GM19372 (cell line): ENCODE results near the gene ABTB2.

Experiments used
- ATAC-seq: cut with Tn5 transposase; IDR thresholded peaks from one replicate; pipeline ENCODE4 v1.9.1; 2021; ENCODE audit warnings: mild to moderate bottlenecking, low read depth, moderate library complexity; ENCODE audit not compliant: unreplicated experiment

The ABTB2 gene

DNA sequence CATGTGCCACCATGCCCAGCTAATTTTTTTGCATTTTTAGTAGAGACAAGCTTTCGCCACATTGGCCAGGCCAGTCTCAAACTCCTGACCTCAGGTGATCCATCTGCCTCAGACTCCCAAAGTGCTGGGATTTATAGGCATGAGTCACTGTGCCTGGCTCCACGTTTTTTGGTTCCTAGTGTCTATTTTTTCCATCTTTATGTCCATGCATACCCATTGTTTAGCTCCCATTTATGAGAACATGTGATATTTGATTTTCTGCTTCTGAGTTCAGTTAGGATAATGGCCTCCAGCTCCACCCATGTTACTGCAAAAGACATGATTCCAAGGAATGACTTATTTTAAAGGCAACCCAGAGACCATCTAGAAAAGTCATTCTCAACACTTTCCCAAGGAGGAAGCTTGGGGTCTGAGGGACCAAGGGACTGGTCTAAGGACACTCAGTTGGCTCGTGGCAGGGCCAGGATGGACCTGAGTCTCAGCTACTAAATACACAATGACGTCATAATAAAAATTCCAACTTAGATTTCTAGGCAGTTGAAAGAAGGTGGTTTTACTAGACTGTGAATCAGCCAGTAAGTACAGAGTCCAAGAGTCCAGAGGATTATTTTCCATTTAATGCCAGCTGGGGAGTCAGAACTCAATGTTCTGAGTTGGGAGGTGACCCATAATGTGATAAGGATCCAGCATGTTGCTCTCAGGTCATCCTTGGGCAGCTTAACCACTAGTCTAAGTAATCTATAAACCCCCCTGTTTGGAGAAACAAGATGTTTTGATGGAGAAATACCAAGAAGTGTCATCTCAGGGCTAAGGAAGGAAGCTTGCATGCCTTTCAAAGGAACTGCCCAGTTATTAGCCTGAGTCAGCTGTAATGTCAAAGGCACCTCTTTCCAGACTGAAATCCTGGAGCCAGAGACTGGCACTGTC, 39.4 kb downstream of the ABTB2 start:
- ATAC-seq: no peak

GRCh38 chr11:34317666-34318065, 40.1 kb downstream of the ABTB2 start:
- ATAC-seq: no peak

DNA sequence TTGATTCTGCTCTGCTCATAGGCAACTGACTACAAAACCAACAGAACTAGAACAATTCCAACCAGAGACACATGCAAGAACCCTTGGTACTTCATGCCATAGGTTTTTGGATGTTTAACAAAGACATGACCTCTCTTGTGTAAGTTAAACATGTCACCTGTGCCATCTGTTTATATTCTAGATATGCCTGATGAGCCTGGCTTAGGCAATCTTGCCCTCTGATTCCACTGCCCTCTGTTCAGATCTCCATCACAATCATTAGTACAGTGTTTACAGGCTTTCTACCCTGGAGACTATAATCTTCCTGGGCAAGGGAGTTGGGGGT, 40.8 kb downstream of the ABTB2 start:
- no peak for ATAC-seq

GRCh38 chr11:34316347-34317035, 41.3 kb downstream of the ABTB2 start:
- ATAC-seq: no peak

GRCh38 chr11:34315394-34315793, 42.4 kb downstream of the ABTB2 start:
- no peak for ATAC-seq

DNA sequence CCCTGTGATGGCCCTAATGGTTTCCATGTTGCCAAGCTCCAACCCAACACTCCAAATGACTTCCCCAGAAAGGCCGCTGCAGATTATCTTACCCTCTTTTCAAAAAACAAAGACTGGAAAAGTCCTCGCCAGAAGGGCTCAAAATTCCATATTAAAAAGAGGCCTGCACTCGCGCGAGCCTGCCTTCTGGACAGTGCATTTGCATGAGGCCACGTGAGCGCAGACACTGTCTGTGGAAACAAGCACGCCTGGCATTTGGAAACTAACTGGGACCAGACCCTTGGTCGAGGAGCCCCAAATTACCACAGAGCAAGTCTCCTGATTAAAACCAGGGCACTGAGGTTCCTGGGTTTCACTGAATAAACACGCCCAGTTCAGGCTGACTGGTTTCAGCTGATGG, 42.9 kb downstream of the ABTB2 start:
- no peak for ATAC-seq

GRCh38 chr11:34314176-34314575, 43.6 kb downstream of the ABTB2 start:
- ATAC-seq: no peak

DNA sequence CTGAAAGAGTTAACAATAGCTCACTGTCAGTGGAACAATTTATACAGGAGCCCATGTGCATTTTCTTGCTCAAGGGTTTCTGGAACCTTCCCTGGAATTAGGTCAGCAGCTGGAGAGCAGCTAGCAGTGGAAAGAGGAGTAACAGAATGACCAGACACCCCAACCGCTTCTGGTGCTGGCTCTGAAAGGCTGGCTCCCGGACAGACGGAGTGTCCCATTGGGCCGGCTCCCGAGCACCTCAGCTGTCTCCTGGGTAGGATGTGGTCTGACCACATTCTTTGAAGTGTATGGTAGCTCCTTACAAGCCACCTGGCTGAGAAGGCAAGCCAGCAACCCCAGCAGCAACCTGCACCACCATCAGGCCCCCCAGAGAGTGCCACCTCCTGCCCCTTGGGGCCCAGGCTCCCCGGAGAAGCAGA, 44.7 kb downstream of the ABTB2 start:
- peak; percentile 54 for ATAC-seq

GRCh38 chr11:34311126-34311525, 46.7 kb downstream of the ABTB2 start:
- no peak for ATAC-seq

- ATAC-seq: no peak
Measured at GRCh38 chr11:34309965-34310364, 47.8 kb downstream of the ABTB2 start.

GRCh38 chr11:34308913-34309585, 48.8 kb downstream of the ABTB2 start:
- no peak for ATAC-seq

DNA sequence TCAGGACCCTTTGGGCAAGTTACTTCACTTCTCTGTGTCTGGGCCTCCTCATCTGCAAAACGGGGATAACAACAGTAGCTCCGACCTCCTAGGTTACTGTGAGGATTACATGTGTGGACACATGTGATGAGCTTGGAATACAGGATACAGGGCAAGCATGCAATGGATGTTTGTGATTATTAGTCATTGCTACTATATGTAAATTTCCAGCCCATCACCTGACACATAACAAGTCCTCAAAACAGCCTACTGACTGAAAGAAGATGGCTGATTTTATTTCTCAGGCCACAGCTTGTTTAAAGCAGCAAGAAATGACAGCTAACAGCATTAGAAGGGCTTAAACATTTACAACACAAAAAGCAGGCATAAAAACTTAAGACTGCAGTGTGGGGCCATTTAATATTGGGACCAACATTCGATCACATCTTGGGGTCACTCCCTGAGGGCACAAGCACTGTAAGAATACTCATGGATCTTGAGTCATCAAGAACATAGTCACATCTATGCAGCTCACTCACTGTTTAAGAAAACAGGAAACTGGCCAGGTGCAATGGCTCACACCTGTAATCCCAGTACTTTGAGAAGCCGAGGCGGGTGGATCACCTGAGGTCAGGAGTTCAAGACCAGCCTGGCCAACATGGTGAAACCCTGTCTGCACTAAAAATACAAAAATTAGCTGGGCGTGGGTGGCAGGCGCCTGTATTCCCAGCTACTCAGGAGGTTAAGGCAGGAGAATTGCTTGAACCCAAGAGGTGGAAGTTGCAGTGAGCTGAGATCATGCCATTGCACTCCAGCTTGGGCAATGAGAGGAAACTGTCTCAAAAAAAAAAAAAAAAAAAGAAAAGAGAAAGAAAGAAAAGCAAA, 49.5 kb downstream of the ABTB2 start:
- no peak for ATAC-seq

DNA sequence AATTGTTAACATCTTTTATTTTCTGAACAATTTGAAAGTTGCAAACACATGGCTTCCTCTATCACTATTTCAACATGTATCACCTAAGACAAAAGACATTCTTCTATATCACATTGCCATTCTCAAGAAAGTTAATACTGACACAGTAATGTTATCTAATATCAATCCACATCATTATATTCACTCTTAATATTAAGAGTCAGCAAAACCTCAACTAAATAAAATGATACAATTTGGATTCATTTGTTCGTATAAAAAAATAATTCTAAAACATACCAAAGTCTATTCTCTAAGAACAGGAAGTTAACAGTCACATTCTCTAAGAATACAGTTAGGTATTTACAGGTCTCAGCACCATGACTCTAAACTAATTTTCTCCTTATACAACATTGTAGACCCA, 52.0 kb downstream of the ABTB2 start:
- no peak for ATAC-seq

- no peak for ATAC-seq
Measured at GRCh38 chr11:34305193-34305592, 52.6 kb downstream of the ABTB2 start.

- ATAC-seq: no peak
Measured at GRCh38 chr11:34303028-34303570, 54.7 kb downstream of the ABTB2 start.

GRCh38 chr11:34302046-34302921, 55.5 kb downstream of the ABTB2 start:
- peak; percentile 63 for ATAC-seq

- no peak for ATAC-seq
Measured at GRCh38 chr11:34300926-34301295, 56.9 kb downstream of the ABTB2 start.

- no peak for ATAC-seq
Measured at GRCh38 chr11:34300026-34300925, 57.5 kb downstream of the ABTB2 start.
